GM23338 (cell line): ENCODE data around the gene IKZF3. TPM values are rescaled to one million over a fixed set of nuclear protein-coding genes. Genes with fewer than 3 reads are reported as not detected.

Experiments used
- CTCF ChIP-seq, 2 experiments: fragments of 200-600 bp in 1 of 2; sonication (generic) in 1 of 2; conservative IDR thresholded peaks; 2 replicates each; pipeline versions ENCODE4 v1.5.1 to v1.6.1; 2016 to 2017; ENCODE audit warnings: antibody characterized with exemption in 2 of 2, low read depth in 2 of 2, mild to moderate bottlenecking in 2 of 2, moderate library complexity in 1 of 2
- ETS1 ChIP-seq: IDR thresholded peaks from 2 replicates; pipeline ENCODE4 v1.6.1; 2016; ENCODE audit warnings: antibody characterized with exemption
- microRNA-seq: library from miRNA; unstranded; fragments of <30 nt; microRNA quantifications from one replicate; pipeline ENCODE4, GENCODE V29; 2017
- polyA plus RNA-seq: library from polyadenylated mRNA; unstranded; fragments of >200 nt; fragmentation: Nextera tagmentation; extraction: Ambion mirVana; gene quantifications from 2 replicates; pipeline ENCODE4 v1.2.1, GENCODE V29; 2016
- small RNA-seq: library from RNA; depleted of rRNA; stranded (forward); fragments of <200 nt; gene quantifications from one replicate; pipeline ENCODE3, GENCODE V24; 2014; ENCODE audit warnings: low replicate concordance
- total RNA-seq: library from RNA; depleted of rRNA; stranded (reverse); fragments of >200 nt; shearing (Covaris generic); gene quantifications from 2 replicates; pipeline ENCODE4 v1.2.3, GENCODE V29; 2014; rRNA removed

IKZF3 gene
- total and polyA plus RNA-seq, 2 experiments from 2014 or later: 0.11 to 0.76 TPM

- TF ChIP-seq ETS1 (no peak), CTCF (conservative IDR thresholded peaks at IDR 0.05; ENCODE audit: low read depth in 2 of 2) (no peak)
Measured at GRCh38 chr17:39709319-39709997, 154.7 kb downstream of the IKZF3 start (continued).

Small RNA genes within 50 kb of the gene (microRNA-seq; reads per million reads assigned to microRNA genes)
- gene MIR4728: 1.6 reads per million

Small RNA genes within 50 kb of the gene (small RNA-seq; reads per million reads assigned to genes)
- gene AC090844.1 (not detected), gene MIR4728 (not detected)

Other genes starting within 250 kb of the IKZF3 start
- 1.5 and 3.4 TPM in 2 replicates for gene PPP1R1B, start 237.4 kb downstream of the IKZF3 start, total RNA-seq
- gene PPP1R1B, start 237.4 kb downstream of the IKZF3 start, polyA plus RNA-seq: 3.7 and 5.4 TPM in 2 replicates
- 39.7 and 53.3 TPM in 2 replicates for gene STARD3, start 227.2 kb downstream of the IKZF3 start, total RNA-seq
- 26.4 and 31.5 TPM in 2 replicates for gene STARD3, start 227.2 kb downstream of the IKZF3 start, polyA plus RNA-seq
- gene TCAP, start 199.0 kb downstream of the IKZF3 start, total RNA-seq: 0.74 and 2.1 TPM in 2 replicates
- gene TCAP, start 199.0 kb downstream of the IKZF3 start, polyA plus RNA-seq: 0.61 and 0.80 TPM in 2 replicates
- gene PNMT, start 195.9 kb downstream of the IKZF3 start, total RNA-seq: 1.9 and 2.3 TPM in 2 replicates
- 2.5 and 4.4 TPM in 2 replicates for gene PNMT, start 195.9 kb downstream of the IKZF3 start, polyA plus RNA-seq
- 10.7 and 12.8 TPM in 2 replicates for gene PGAP3, start 176.3 kb downstream of the IKZF3 start, total RNA-seq
- gene PGAP3, start 176.3 kb downstream of the IKZF3 start, polyA plus RNA-seq: 7.0 and 8.2 TPM in 2 replicates
- 193 and 196 TPM in 2 replicates for gene ERBB2, start 164.2 kb downstream of the IKZF3 start, total RNA-seq
- gene ERBB2, start 164.2 kb downstream of the IKZF3 start, polyA plus RNA-seq: 44.9 and 46.2 TPM in 2 replicates
- gene MIEN1, start 133.8 kb downstream of the IKZF3 start, total RNA-seq: 24.3 and 37.1 TPM in 2 replicates
- 91.8 and 106 TPM in 2 replicates for gene MIEN1, start 133.8 kb downstream of the IKZF3 start, polyA plus RNA-seq
- 23.1 and 28.9 TPM in 2 replicates for gene GRB7, start 126.4 kb downstream of the IKZF3 start, total RNA-seq
- 12.8 and 13.1 TPM in 2 replicates for gene GRB7, start 126.4 kb downstream of the IKZF3 start, polyA plus RNA-seq
- gene ZPBP2, start 3.9 kb upstream of the IKZF3 start, total RNA-seq: not detected in 2 replicates
- 0.28 TPM in 1 of 2 replicates, not detected in the other for gene ZPBP2, start 3.9 kb upstream of the IKZF3 start, polyA plus RNA-seq
- 5.4 and 12.6 TPM in 2 replicates for gene GSDMB, start 54.3 kb upstream of the IKZF3 start, total RNA-seq
- gene GSDMB, start 54.3 kb upstream of the IKZF3 start, polyA plus RNA-seq: 5.5 and 7.6 TPM in 2 replicates
- 38.5 and 39.2 TPM in 2 replicates for gene ORMDL3, start 63.3 kb upstream of the IKZF3 start, total RNA-seq
- gene ORMDL3, start 63.3 kb upstream of the IKZF3 start, polyA plus RNA-seq: 33.6 and 41.3 TPM in 2 replicates
- 0.24 TPM in 1 of 2 replicates, not detected in the other for gene LRRC3C, start 63.4 kb upstream of the IKZF3 start, total RNA-seq
- not detected in 2 replicates for gene LRRC3C, start 63.4 kb upstream of the IKZF3 start, polyA plus RNA-seq
- 1.0 TPM in 1 of 2 replicates, not detected in the other for gene GSDMA, start 98.7 kb upstream of the IKZF3 start, total RNA-seq
- not detected in 2 replicates for gene GSDMA, start 98.7 kb upstream of the IKZF3 start, polyA plus RNA-seq
- 200 and 217 TPM in 2 replicates for gene PSMD3, start 116.5 kb upstream of the IKZF3 start, total RNA-seq
- 100 and 112 TPM in 2 replicates for gene PSMD3, start 116.5 kb upstream of the IKZF3 start, polyA plus RNA-seq
- 1.2 TPM in 1 of 2 replicates, not detected in the other for gene CSF3, start 151.1 kb upstream of the IKZF3 start, total RNA-seq
- gene CSF3, start 151.1 kb upstream of the IKZF3 start, polyA plus RNA-seq: not detected in 2 replicates
- 88.9 and 95.1 TPM in 2 replicates for gene MED24, start 190.1 kb upstream of the IKZF3 start, total RNA-seq
- gene MED24, start 190.1 kb upstream of the IKZF3 start, polyA plus RNA-seq: 44.4 and 44.8 TPM in 2 replicates
- gene THRA, start 198.7 kb upstream of the IKZF3 start, total RNA-seq: 9.6 and 10.5 TPM in 2 replicates
- gene THRA, start 198.7 kb upstream of the IKZF3 start, polyA plus RNA-seq: 3.4 and 3.6 TPM in 2 replicates
- gene NR1D1, start 236.3 kb upstream of the IKZF3 start, total RNA-seq: 3.6 and 4.2 TPM in 2 replicates
- 3.1 and 3.3 TPM in 2 replicates for gene NR1D1, start 236.3 kb upstream of the IKZF3 start, polyA plus RNA-seq